ENCODE results near the gene SSBP2. TPM values are rescaled to one million over a fixed set of nuclear protein-coding genes. Genes with fewer than 3 reads are reported as not detected.

Gene SSBP2
- total and polyA plus RNA-seq, 2 donors (not counting 3 experiments of a cell fraction or from before 2014, with no cell fraction given) = 9.6 to 11.5 TPM

DNA sequence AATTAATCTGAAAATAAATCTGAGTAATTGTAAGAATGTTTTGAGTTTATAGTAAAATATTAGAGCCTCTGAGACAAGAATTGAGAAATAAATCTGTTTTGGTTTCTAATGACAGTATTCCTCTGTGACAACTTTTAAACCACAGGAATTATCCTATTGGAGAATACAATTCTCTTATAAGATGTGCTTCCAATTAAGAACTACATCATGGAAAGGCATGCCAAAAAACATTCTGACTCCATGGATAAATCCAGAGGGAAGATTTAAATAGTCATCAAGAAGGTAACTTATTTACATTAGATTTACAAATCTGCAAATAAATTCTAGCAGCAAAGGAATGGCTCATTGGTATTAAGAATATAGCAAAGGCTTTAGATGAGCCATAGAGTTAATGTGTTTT, 178.7 kb downstream of the SSBP2 start:
- Histone ChIP-seq H3K27me3 (ENCODE audit: control insufficient read depth in 2 of 2, insufficient read depth in 2 of 2, low read length in 2 of 2) (no peaks in the 10 kb centered on the region), H3K4me3 (replicated peaks in 1 of 3; ENCODE audit: insufficient read depth in 1 of 3, low read depth in 1 of 3, low read length in 3 of 3) (no peak overlapping the region), H3K4me2 (ENCODE audit: insufficient read depth, low read length) (no peak overlapping the region), H3K9ac (replicated peaks; ENCODE audit: extremely low read depth, insufficient read depth, low read length) (no peak overlapping the region), H4K20me1 (replicated peaks; ENCODE audit: control insufficient read depth, extremely low read depth, insufficient read depth, low read length) (no peaks in the 10 kb centered on the region), H3K79me2 (ENCODE audit: control insufficient read depth, insufficient read depth, low read length) (no peaks in the 10 kb centered on the region), H3K27ac (ENCODE audit: insufficient read depth, low read depth, low read length) (no peak overlapping the region), H3K4me1 (ENCODE audit: control insufficient read depth, extremely low read depth, insufficient read depth, low read length) (peaks cover 5% of the 10 kb centered on the region), H3K9me3 (replicated peaks; ENCODE audit: control insufficient read depth, insufficient read depth, low read length) (no peaks in the 10 kb centered on the region), H3K9me1 (replicated peaks; ENCODE audit: control insufficient read depth, extremely low read depth, insufficient read depth, low read length) (peaks cover 2% of the 10 kb centered on the region), H2AFZ (ENCODE audit: low read depth, low read length) (no peak overlapping the region), H3K36me3 (ENCODE audit: control insufficient read depth in 2 of 2, extremely low read depth in 1 of 2, insufficient read depth in 2 of 2, low read length in 2 of 2) (no peaks in the 10 kb centered on the region)
- no peak for DNase-seq (ENCODE audit: low read depth, low spot score)
- no peak for FAIRE-seq
- dilution Hi-C loops (cut with MboI; ENCODE audit: extremely low pct_ligation_motif_present, low sequenced_read_pairs) = no loop called here
- TF ChIP-seq, protein P1, sequence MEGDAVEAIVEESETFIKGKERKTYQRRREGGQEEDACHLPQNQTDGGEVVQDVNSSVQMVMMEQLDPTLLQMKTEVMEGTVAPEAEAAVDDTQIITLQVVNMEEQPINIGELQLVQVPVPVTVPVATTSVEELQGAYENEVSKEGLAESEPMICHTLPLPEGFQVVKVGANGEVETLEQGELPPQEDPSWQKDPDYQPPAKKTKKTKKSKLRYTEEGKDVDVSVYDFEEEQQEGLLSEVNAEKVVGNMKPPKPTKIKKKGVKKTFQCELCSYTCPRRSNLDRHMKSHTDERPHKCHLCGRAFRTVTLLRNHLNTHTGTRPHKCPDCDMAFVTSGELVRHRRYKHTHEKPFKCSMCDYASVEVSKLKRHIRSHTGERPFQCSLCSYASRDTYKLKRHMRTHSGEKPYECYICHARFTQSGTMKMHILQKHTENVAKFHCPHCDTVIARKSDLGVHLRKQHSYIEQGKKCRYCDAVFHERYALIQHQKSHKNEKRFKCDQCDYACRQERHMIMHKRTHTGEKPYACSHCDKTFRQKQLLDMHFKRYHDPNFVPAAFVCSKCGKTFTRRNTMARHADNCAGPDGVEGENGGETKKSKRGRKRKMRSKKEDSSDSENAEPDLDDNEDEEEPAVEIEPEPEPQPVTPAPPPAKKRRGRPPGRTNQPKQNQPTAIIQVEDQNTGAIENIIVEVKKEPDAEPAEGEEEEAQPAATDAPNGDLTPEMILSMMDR (IDR thresholded peaks at IDR 0.05; ENCODE audit: extremely low read depth in 1 of 2, insufficient read depth in 1 of 2, low read depth in 1 of 2, low read length in 2 of 2) = no peak
- TF ChIP-seq, protein P2, sequence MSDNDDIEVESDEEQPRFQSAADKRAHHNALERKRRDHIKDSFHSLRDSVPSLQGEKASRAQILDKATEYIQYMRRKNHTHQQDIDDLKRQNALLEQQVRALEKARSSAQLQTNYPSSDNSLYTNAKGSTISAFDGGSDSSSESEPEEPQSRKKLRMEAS (IDR thresholded peaks at IDR 0.05; ENCODE audit: insufficient read depth, insufficient read length) = no peak
- no peak for TF ChIP-seq POLR2A (IDR thresholded peaks at IDR 0.05; ENCODE audit: low read depth, low read length)
- no peak for TF ChIP-seq EZH2 (IDR thresholded peaks at IDR 0.05; ENCODE audit: borderline replicate concordance, low read depth, low read length, severe bottlenecking)
- TF ChIP-seq FOS (IDR thresholded peaks at IDR 0.05; ENCODE audit: borderline replicate concordance, insufficient read depth, low read length) = no peak
- no peak for TF ChIP-seq GATA2 (IDR thresholded peaks at IDR 0.05; ENCODE audit: insufficient read depth, insufficient read length, low read depth, low read length)
- no peak for TF ChIP-seq MYC (IDR thresholded peaks at IDR 0.05; ENCODE audit: low read depth, low read length)
- TF ChIP-seq JUN (IDR thresholded peaks at IDR 0.05; ENCODE audit: borderline replicate concordance, insufficient read depth, insufficient read length, low read depth) = no peak
- no peak for TF ChIP-seq POLR2AphosphoS5 (IDR thresholded peaks at IDR 0.05; ENCODE audit: insufficient read depth, low read depth, low read length)
- ChIA-PET CTCF (interaction anchor here (1.5 kb wide), 1 partner anchor 593 kb away, joined by 4 read pairs; no protein-coding TSS in a partner anchor), POLR2A (no interaction called here)
- no TSS peak for BruUV-seq (replicated peaks)
- intact Hi-C loops (cut with micrococcal nuclease) = no loop called here
